ENCODE data around the gene MSI2. TPM values are rescaled to one million over a fixed set of nuclear protein-coding genes. Genes with fewer than 3 reads are reported as not detected.

The MSI2 gene
- total RNA-seq, 1 donor from 2014 or later, result 110 TPM

Other genes with a start within 250 kb of the MSI2 start
- 228 TPM for gene AKAP1, start 171.3 kb upstream of the MSI2 start, total RNA-seq

All from Right ventricle myocardium superior (tissue), 1 donor.